Measurements from ENCODE around the gene MAML2. TPM values are rescaled to one million over a fixed set of nuclear protein-coding genes. Genes with fewer than 3 reads are reported as not detected.

The MAML2 gene
- total RNA-seq, 4 donors from 2014 or later, result 19.0 to 36.4 (median 31.4) TPM

- no peaks in the 10 kb centered on the region for H3K9me3 ChIP-seq
- H3K27me3 ChIP-seq, result no peaks in the 10 kb centered on the region
- intact Hi-C loops (cut with DNase I), result no loop called here
- no peaks in the 10 kb centered on the region for H3K36me3 ChIP-seq
- no peak overlapping the region for H3K4me3 ChIP-seq (replicated peaks in 1 of 3)
- DNase-seq, result no peak
- 96 to 98% methylated on average over 4 of the region's 4 CpGs for WGBS, 2 donors
- peak overlapping the region in 2 of 3 donors; percentile 56 to 78 for H3K27ac ChIP-seq
- TF ChIP-seq POLR2A (IDR thresholded peaks at IDR 0.05), result no peak
- no peak for TF ChIP-seq CTCF (IDR thresholded peaks at IDR 0.05)
- peaks cover 26 to 30% of the 10 kb centered on the region in 2 donors for H3K4me1 ChIP-seq
Measured at GRCh38 chr11:96330511-96330859, 12.5 kb downstream of the MAML2 start.

GRCh38 chr11:96329855-96330510, 13.0 kb downstream of the MAML2 start:
- H3K4me1 ChIP-seq, result peaks cover 30 to 31% of the 10 kb centered on the region in 2 donors
- WGBS, 2 donors, result 92 to 96% methylated on average over 3 of the region's 3 CpGs
- H3K27ac ChIP-seq, result peak overlapping the region; percentile 53 to 78 (median 56)
- intact Hi-C loops (cut with DNase I), result no loop called here
- H3K4me3 ChIP-seq (replicated peaks in 1 of 3), result no peak overlapping the region
- no peaks in the 10 kb centered on the region for H3K9me3 ChIP-seq
- H3K27me3 ChIP-seq, result no peaks in the 10 kb centered on the region
- DNase-seq, result no peak
- H3K36me3 ChIP-seq, result no peaks in the 10 kb centered on the region
- TF ChIP-seq POLR2A (IDR thresholded peaks at IDR 0.05), result no peak
- TF ChIP-seq CTCF (IDR thresholded peaks at IDR 0.05), result no peak

GRCh38 chr11:96329419-96329818, 13.6 kb downstream of the MAML2 start:
- Histone ChIP-seq H3K4me1 (peaks cover 30 to 35% of the 10 kb centered on the region in 2 donors), H3K4me3 (replicated peaks in 1 of 3) (no peak overlapping the region), H3K27ac (peak overlapping the region; percentile 53 to 78 (median 56)), H3K27me3 (no peaks in the 10 kb centered on the region), H3K36me3 (no peaks in the 10 kb centered on the region), H3K9me3 (no peaks in the 10 kb centered on the region)
- TF ChIP-seq POLR2A (IDR thresholded peaks at IDR 0.05) (peak in 1 of 2 donors; percentile 12), CTCF (IDR thresholded peaks at IDR 0.05) (no peak)
- 74% methylated on average over 1 of the region's 1 CpG for WGBS, 2 donors
- intact Hi-C loops (cut with DNase I), result no loop called here
- DNase-seq, result no peak

GRCh38 chr11:96328395-96329010, 14.5 kb downstream of the MAML2 start:
- intact Hi-C loops (cut with DNase I), result no loop called here
- no peaks in the 10 kb centered on the region for H3K36me3 ChIP-seq
- no peak for TF ChIP-seq POLR2A (IDR thresholded peaks at IDR 0.05)
- TF ChIP-seq CTCF (IDR thresholded peaks at IDR 0.05), result no peak
- no peaks in the 10 kb centered on the region for H3K9me3 ChIP-seq
- WGBS, 2 donors, result 86 to 91% methylated on average over 8 of the region's 8 CpGs
- H3K27me3 ChIP-seq, result no peaks in the 10 kb centered on the region
- DNase-seq, result no peak
- H3K4me1 ChIP-seq, result peaks cover 30 to 35% of the 10 kb centered on the region in 2 donors
- no peak overlapping the region for H3K4me3 ChIP-seq (replicated peaks in 1 of 3)
- peak overlapping the region in 2 of 3 donors; percentile 2 to 56 for H3K27ac ChIP-seq

GRCh38 chr11:96326959-96327358, 16.0 kb downstream of the MAML2 start:
- H3K4me3 ChIP-seq (replicated peaks in 1 of 3), result no peak overlapping the region
- H3K36me3 ChIP-seq, result no peaks in the 10 kb centered on the region
- DNase-seq, result no peak
- H3K27ac ChIP-seq, result peak overlapping the region in 1 of 3 donors; percentile 26
- WGBS, 2 donors, result 68 to 72% methylated on average over 7 of the region's 7 CpGs
- H3K27me3 ChIP-seq, result no peaks in the 10 kb centered on the region
- no peaks in the 10 kb centered on the region for H3K9me3 ChIP-seq
- TF ChIP-seq POLR2A (IDR thresholded peaks at IDR 0.05) (no peak), CTCF (IDR thresholded peaks at IDR 0.05) (no peak)
- H3K4me1 ChIP-seq, result peaks cover 28 to 34% of the 10 kb centered on the region in 2 donors
- intact Hi-C loops (cut with DNase I), result no loop called here
